GM12878 (cell line): Measurements from ENCODE around the gene ACADVL. TPM values are rescaled to one million over a fixed set of nuclear protein-coding genes. Genes with fewer than 3 reads are reported as not detected.

Experiments used
- ASH2L ChIP-seq: fragments of 300-600, 200-600 bp; sonication (generic); IDR thresholded peaks from 2 replicates; pipeline ENCODE4 v1.6.1; 2017; ENCODE audit warnings: low read depth, mild to moderate bottlenecking, borderline replicate concordance
- ATF7 ChIP-seq: fragments of 450-650 bp; IDR thresholded peaks from 2 replicates; pipeline ENCODE4 v1.6.1; 2016; ENCODE audit warnings: low read depth, mild to moderate bottlenecking
- CBFB ChIP-seq: IDR thresholded peaks from 2 replicates; pipeline ENCODE4 v1.6.1; 2016; ENCODE audit warnings: antibody characterized with exemption, low read depth
- CHD4 ChIP-seq: fragments of 200-600 bp; sonication (generic); IDR thresholded peaks from 2 replicates; pipeline ENCODE4 v1.6.1; 2016; ENCODE audit warnings: mild to moderate bottlenecking
- E2F8 ChIP-seq: fragments of 450-650 bp; IDR thresholded peaks from 2 replicates; pipeline ENCODE4 v1.6.1; 2018; ENCODE audit warnings: mild to moderate bottlenecking, low read depth, moderate library complexity; ENCODE audit not compliant: partially characterized antibody
- FOS ChIP-seq: IDR thresholded peaks from 3 replicates; pipeline ENCODE4 v1.6.1; 2011; ENCODE audit warnings: borderline replicate concordance; ENCODE audit not compliant: insufficient read length; ENCODE audit errors: extremely low read depth
- IRF3 ChIP-seq: fragments of 450-650 bp; IDR thresholded peaks from 2 replicates; pipeline ENCODE4 v1.6.1; 2014; ENCODE audit warnings: mild to moderate bottlenecking
- MYC ChIP-seq: IDR thresholded peaks from 2 replicates; pipeline ENCODE4 v1.6.1; 2011; ENCODE audit warnings: mild to moderate bottlenecking, low read length, moderate library complexity, inconsistent platforms; ENCODE audit not compliant: insufficient read depth, insufficient replicate concordance, insufficient read length, severe bottlenecking
- PRDM15 ChIP-seq: fragments of 450-650 bp; formaldehyde crosslinking; IDR thresholded peaks from 2 replicates; pipeline ENCODE4 v1.4.0; 2020; ENCODE audit warnings: mild to moderate bottlenecking, moderate library complexity
- SIN3A ChIP-seq: IDR thresholded peaks from 2 replicates; pipeline ENCODE4 v1.6.1; 2012; ENCODE audit warnings: low read depth, low read length, improper control_type of control experiment
- SP1 ChIP-seq: IDR thresholded peaks from one replicate; pipeline ENCODE4 v1.6.1; 2011; ENCODE audit warnings: low read depth, low read length
- TCF7 ChIP-seq: IDR thresholded peaks from 2 replicates; pipeline ENCODE4 v1.6.1; 2014; ENCODE audit warnings: antibody characterized with exemption, borderline replicate concordance
- ZBED1 ChIP-seq: IDR thresholded peaks from 2 replicates; pipeline ENCODE4 v1.6.1; 2016; ENCODE audit warnings: borderline replicate concordance
- ZBTB33 ChIP-seq: fragments of 450-650 bp; IDR thresholded peaks from 2 replicates; pipeline ENCODE4 v1.6.1; 2017; ENCODE audit warnings: mild to moderate bottlenecking
- ZNF687 ChIP-seq: fragments of 450-650 bp; IDR thresholded peaks from 2 replicates; pipeline ENCODE4 v1.6.1; 2017; ENCODE audit warnings: mild to moderate bottlenecking, moderate library complexity
- polyA plus RNA-seq, 11 experiments: library from polyadenylated mRNA; depleted of rRNA in 4 of 11; unstranded in 6 of 11; stranded (reverse) in 5 of 11; fragments of >200 nt; fragmentation: Nextera tagmentation in 4 of 11; fragmentation: Illumina TruSeq in 1 of 11; extraction: Ambion mirVana in 4 of 11; extraction: Trizol in 1 of 11; gene quantifications; 1 replicate in 1 of 11; 2 replicates in 10 of 11; pipeline versions ENCODE4 v1.2.1 to v1.2.3, GENCODE V29; 2011 to 2016; ENCODE audit warnings: inconsistent platforms in 2 of 11, missing spikeins in 2 of 11, low read depth in 1 of 11
- total RNA-seq, 4 experiments: library from RNA; depleted of rRNA in 3 of 4; stranded (reverse); fragments of >200 nt in 3 of 4; fragmentation: Illumina TruSeq in 1 of 4; extraction: Trizol in 1 of 4; gene quantifications; 2 replicates each; pipeline versions ENCODE4 v1.2.1 to v1.2.3, GENCODE V29; 2013 to 2021

The ACADVL gene
- total and polyA plus RNA-seq, 10 of the 15 experiments (the other 5 are each of a cell fraction or from before 2014, with no cell fraction given), result 25.4 to 232 (median 180) TPM

GRCh38 chr17:7252176-7253043 lies 32.7 kb downstream of the ACADVL start, which contains the start of gene ELP5 (continued):
- TF ChIP-seq PRDM15 (CRISPR knock-in tag) (no peak), MYC (peak; percentile 28), FOS (no peak), ZBED1 (no peak; the same call in 1 of the 2 replicates), CBFB (peak; percentile 48; the same call in 1 of the 2 replicates), ZBTB33 (no peak), E2F8 (peak; percentile 50), ZNF687 (0 out of 2 replicates have a peak, but pooled peaks have one; percentile 60), SP1 (no peak), SIN3A (peak; percentile 86; the same call in 1 of the 2 replicates), IRF3 (no peak), CHD4 (no peak), ASH2L (no peak), ATF7 (peak; percentile 99), TCF7 (no peak)
